ENCODE data around the gene JAZF1.
"Not testable (repeated sequence)": the region's sequence is repeated elsewhere in the genome, so short reads cannot be mapped to it uniquely, and the experiment has no call there.

The JAZF1 gene

DNA sequence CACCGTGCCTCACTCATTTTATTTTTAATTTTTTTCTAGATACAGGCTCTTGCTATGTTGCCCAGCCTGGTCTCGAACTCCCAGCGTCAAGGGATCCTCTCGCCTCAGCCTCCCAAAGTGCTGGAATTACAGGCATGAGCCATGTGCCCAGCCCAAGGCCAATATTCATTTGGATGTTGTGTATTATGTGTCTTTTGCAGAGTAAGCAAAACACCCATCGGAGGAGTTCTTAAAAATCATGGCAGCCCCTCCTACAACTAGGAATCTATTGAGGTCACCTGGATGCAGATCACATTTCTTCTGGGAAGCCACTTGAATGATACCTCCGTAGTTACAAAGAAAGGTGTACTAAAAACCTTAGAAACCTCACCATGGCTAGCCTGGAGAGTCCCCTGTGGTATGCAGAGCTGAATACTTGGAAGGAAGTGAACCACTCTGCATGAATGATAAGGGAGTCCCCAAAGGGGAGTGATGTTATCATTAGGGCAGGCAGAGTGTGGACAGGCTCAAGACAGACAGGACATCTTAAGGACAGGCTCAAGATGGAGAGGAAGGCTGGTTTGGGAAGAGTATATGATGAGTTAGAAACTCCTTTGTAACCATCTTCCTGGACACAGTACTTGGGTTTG is 254.9 kb downstream of the JAZF1 start:
- DNase-seq = no peak

DNA sequence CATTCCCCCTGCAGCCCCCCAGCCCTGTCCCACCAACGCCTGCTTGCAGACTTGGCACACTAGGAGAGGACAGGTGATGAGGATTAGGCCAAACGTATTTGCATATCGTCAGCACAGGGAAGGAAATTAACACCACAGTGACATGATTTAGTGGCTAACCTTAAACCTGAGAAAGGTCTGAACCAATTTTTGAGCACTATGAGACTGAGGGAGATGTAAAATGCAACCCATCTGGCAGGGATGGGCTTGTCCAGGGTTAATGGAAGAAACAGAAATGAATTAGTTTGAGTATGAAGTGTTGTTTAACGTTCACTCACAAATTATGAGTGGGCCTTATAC is 257.0 kb downstream of the JAZF1 start:
- DNase-seq = no peak

DNA sequence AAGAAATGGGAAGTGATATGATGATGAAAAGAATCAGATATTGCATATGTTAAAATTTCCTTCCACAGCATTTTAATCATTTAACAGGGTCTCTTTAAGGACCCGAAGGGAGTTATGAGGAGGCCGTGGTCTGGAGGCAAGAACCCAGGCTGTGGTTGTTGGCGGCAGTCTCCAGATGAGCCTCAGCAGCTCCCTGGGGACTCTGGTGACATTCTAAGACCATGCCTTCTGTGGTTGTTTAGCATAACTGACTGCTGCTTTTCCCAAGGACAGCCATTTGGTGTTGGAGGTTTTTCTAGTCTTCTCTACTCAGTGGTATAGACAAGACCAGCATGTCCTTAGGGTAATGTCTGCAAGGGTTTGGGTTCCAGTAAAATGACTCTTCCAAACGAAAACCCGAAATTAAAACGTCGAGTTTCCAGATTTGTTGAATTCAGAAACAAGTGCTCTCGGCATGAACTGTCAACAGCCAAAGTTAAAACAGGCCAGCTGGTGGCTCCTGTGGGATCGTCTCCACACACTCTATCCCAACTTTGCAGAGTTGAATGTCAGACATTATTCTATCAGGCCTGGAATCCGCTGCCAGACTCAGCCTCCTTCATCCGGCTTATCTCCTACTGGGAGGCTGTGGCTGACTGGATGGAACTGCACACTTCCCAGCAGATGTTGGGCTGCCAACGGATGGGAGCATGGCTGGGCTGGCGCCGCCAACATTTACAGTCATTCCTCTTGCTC is 257.5 kb downstream of the JAZF1 start:
- no peak for DNase-seq

DNA sequence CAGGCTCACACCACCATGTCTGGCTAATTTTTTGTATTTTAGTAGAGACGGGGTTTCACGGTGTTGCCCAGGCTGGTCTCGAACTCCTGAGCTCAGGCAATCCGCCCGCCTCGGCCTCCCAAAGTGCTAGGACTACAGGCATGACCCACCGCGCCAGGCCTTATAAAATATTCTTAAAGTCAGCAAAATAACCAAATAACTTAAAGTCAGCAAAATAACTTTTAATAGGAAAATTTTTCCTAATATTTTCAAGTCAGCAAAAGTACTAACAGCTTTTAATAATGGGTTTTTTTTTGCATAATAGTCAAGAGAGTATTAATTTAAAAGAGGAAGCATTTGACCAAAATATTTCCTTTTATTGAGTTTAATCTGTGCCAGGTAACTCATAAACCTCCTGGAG is 258.2 kb downstream of the JAZF1 start:
- DNase-seq = not testable (repeated sequence)

DNA sequence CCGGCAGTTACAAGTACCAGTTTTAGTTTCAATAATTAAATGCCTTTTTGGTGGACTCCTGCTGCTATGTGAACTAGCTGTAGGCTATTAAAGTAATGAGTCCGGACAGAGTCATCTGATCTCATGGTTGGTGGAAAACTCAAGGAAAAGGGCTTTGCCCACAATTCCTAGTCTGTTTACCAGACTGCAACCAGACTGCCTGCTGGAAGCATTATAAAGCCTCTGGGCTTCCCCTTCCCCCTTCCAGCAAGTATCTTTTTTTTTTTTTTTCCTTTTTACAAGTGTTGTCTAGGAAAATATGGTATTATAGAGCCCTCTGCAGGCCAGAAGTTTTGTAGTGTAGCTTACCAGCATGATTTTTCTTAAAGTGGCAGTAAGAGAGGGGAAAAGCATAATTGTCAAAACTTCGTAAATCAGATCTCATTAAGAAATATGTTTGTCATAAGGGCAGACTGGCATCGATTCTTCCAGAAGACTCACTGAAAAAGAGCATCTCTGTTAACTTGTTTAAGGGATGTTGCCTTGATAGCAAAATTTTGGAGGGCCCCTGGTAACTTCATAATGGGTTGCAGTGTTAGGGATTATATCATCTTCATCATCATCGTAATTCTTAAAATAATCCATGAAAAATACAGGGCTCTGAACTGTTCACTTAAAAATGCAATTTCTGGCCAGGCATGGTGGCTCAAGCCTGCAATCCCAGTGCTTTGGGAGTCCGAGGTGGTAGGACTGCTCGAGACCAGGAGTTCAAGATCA is 259.3 kb downstream of the JAZF1 start:
- DNase-seq = no peak

DNA sequence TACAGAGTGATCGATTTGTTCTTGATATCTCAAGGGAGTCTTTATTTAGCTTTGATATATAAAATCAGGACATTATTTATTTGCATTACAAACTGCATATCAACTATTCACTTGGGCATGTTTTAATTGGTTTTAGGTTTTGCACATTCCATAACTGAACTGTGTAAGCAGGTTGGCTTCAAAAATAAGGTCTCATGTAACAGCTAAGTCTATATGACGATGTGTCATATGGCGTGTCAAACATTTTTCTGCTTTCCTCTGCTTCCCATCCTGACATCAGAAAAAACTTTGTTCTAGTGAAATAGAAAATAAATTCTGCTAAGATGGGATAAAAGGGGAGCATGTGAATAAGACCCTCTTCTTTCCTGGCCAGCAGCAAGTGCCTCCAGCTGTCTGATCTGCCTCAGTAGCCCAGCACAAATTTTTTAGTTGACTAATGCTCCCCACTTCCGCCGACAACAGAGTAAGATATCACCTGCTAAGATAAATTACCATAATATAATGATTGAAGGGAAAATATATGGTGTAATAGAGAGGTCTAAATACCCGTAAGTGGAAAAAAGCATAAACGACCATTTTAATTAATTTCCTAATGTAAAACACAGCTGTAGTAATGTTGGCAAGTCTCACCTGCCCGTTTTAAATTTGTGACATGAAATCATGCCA is 260.2 kb downstream of the JAZF1 start:
- DNase-seq = no peak

DNA sequence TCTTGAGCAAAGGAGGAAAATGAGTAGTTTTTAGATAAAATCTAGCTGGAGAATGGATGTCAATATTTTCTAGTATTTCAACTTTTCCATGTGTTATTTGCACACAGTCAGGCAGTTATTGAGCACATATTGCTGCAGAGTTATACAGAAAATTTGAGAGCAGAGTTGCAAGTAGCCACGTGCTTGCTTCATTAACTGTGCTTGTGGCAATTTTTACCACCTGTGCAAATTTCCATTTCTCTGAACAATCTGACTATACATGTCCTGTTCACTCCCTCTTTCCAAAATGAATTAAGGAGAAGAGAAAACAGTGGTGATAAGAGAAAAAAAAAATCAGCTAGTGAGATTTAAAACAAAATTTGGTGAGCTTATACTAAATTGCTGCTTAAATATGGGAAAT is 262.1 kb downstream of the JAZF1 start:
- DNase-seq = no peak

DNA sequence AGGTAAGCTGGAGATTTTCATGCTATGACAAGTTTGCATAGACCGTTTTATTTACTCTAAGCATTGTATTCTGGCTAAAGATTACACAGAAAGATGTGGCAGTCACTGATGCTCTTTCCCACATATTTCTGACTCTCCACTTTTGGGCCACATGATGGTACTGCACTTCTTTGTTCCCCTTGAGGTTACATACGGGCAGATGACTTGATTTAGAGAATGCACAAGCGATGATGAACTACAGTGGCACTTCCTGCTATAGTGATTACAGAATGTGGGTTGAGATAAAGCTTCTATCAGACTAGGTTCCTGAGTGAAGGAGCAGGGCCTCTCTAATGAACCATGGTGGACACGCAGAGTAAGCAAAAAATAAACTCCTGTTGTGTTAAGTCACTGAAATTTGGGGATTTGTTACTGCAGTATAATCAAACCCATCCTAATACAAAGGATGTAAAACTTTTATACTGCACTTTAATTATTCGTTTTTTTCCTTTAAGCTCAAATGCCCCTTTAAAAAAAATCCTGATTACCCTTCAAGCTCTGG is 262.8 kb downstream of the JAZF1 start:
- DNase-seq = no peak

DNA sequence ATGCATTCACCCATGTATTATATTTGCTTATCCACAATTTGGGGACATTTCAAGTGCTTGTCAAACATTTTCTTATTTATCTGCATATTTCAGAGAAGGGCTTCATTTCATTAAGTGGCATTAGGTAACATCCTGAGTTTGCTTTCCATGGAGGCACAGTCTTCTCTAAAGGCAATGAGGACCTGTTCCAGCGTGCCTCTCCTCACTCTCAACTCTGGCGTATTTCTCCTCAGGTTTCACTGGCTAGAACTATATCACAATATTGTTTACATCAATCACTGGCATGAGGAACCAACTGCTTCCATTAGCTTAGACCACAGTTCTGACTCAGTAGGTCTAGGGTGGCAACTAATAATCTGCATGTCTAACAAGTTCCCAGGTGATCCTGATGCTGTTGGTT is 263.5 kb downstream of the JAZF1 start:
- no peak for DNase-seq

DNA sequence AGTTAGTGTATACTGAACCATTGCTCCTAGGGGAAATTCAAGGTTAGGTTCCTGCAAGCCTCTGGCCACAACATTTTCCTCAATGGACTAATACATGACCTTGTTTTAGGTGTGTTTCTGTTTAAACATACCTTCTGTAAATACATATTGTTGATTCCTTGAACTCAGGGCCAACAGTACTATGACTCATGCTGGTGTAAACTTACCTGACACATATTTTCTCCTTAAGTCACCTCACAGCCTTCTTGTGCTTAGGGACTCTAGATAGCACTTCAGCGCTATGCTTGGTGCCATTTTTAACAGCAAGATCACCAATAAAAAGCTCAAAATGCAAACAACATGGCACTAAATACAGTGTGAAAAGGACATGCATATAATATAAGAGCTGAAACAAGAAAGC is 264.2 kb downstream of the JAZF1 start:
- no peak for DNase-seq

DNA sequence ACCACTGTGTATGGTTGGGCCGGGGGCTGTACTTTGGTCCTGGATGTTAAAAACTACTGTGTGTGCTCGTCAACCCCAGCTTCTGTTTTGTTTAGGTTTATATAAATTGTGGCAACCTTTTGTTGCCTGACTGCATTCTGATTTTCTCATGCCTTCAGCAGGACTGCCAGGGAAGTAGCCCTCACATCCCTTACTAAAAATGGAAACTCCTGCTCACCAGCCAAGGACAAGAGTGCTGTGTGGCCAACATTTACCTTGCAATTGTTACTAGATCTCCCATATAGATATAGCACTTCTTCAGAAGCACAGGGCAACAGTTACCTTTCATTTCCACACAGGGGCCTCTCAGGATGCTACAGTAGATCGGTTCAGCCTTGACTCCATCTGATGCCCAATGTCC is 266.2 kb downstream of the JAZF1 start:
- DNase-seq = no peak

DNA sequence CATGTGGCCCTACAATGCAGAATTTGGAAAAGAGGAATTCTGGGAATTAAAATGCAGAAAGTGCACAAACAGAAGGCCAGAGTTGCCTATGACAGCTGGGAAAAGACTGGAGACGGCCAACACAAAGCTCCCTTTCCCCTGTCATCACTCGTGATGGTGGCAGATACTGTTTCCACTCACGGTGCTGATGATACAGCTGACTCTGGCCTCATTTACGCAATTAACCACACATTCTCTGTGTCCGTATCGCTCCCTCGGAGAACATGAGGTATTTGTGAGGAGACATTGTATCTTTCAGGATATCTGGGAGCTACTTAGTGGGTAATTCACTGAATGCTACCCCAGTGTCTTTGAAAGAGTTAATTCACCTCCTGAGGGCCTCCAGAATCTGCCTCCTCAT is 267.8 kb downstream of the JAZF1 start:
- no peak for DNase-seq

DNA sequence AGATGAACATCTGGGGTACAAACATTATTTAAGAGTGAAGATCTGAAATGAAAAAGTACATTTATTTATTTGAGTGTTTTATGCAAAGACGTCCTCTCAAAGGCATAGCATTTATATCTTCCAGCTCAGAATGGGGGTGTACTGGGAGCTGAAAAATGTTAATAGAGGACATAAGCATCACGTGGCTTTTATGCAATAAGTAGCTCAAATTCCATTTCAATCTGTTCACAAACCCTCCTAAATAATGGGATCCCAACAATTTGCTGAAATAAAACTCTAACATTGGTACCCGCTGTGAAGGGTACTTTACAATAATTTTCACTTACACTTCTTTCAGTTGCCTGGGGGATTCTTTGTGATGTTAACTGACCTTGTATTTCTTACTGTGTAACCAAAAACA is 268.7 kb downstream of the JAZF1 start:
- no peak for DNase-seq

DNA sequence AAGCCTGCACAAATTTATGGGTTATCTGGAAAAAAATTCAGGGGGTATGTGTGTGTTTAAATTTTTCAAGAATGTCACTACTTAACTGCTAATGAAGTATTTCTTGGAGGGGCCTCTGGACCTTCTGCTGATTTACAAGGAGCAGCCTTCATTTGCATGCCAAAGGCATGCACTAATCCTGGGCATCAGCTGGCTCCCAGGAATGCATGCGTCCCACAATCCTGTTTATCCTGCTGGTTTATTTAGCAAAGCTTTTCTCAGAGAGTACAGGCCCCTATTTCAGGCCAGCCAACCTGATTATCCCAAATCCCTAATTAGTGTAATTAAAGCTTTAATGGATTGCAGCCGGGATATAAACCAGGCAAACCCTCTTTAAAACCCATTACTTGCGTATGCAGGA is 270.3 kb downstream of the JAZF1 start:
- no peak for DNase-seq

DNA sequence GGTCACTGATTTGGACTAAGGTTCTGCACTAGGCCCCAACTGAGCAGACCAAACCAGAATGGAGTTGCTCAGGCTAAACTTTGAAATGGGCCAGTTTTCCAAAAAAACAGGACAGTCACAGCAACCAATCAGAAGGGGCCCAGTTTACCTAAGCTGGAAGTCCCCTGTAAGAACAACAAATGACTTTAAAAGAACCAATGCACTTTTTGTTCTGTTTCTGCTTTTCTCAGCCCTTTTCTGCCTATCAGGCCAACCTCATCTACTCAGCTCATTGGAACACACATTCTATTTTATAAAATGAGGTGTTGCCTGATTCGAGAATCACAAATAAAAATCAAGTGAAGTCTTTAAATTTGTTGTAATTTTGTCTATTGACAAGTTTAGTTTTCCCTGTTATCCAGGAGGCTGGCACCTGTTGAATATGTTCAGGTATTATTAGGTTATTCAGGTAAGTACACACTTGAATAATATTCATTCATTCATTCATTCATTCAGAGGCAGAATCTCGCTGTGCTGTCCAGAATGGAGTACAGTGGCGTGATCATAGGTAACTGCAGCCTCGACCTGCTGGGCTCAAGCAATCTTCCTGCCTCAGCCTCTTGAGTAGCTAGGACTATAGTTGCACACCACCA is 271.9 kb downstream of the JAZF1 start:
- no peak for DNase-seq

DNA sequence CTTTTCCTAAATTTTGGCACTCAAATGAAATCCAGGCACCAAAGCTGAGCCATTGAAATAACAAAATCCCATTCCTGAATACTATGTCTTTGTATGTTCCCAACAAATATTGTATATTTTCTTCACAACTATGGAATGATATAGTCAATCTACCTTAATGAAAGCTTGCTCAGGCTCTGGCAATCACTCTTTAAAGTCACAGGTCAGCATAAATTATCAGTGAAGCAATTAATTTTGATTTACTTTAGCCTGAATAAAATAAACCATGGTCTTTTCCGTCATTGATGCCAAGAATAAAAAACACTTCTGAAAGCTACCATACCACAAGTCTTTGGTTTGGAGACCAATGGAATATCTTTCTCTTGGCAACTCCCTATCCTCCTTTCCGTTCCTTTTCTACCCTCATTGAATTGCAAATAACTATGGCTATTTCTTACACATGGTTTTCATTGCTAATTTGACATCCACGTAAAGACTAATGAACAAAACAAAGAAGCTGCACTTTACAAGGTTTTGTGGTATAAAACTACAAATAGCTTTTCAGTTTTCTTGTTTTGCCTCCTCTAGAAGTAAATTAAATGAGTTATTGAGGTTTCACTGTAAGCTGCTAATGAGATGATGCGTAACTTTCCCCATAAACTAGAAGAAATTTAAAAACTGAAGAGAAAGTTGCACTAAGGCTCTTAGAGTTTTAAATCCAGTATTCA is 274.1 kb downstream of the JAZF1 start:
- no peak for DNase-seq

DNA sequence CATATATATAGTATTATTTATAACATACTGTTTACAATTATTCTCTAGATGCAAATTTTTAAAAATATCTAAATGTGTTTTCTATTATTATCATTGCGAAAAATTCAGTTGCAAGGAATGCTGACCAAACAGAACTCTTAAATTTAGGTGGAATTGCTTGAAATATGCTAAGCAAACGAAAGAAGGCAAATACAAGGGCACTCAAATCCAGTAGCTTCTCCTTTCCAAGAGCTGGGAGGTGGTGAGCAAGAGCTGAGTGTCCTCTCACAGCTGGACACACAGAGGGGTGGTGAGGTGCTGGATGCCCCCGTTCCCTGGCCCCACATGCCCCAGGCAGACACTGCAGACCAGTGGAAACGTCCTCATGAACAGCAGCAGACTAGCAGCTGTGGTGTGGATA is 274.6 kb downstream of the JAZF1 start:
- DNase-seq = no peak

DNA sequence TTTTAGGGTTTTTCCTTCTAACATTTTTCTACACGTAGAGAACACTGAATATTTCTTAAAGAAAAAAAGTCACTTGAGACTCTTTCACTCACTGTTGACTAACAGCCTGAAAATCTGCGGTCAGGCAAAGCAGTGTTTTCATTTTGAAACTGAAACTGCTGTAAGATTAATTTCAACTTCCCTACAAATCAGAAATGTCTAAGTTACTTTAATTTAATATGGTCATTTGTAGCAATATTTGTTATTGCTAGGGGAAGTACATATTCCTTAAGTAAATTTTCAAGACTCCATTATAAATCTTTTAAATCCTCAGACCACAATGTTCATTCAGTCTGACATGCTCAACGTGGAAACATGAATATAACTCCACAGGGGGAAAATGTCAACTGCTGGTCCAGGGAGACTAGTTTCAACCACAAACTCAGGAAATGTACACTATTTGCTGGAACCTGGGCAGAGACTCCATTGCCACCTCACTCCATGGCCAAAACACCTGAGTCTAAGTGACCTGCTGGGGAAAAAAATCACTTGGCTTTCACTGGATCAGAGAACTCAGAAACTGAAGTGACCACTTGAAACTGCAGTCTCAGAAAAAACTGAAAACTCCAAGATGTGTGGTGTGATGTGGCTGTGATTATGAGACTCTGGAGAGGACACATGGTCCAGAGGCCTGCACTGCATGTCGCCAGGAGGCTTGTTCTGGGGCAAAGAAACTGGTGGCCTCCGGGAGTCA is 279.4 kb downstream of the JAZF1 start:
- no peak for DNase-seq

DNA sequence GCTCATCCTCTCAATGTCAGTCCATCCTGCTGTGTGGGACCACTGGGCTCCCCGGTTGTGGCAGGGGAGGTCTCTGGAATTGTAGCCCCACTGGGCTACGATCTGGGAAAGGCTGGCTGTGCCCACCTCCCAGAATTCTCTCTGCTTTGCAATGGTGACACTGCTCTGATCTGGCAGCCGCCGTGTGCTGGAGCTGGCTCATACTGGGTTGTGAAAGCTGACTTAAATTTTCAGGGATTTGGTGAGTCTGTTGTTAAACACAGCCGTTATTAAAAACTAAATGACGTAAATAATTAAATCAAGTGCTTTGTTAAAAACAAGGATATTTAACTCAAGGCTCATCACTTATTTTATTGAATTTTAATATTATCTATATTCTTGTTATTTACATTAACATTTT is 280.6 kb downstream of the JAZF1 start:
- DNase-seq = no peak

DNA sequence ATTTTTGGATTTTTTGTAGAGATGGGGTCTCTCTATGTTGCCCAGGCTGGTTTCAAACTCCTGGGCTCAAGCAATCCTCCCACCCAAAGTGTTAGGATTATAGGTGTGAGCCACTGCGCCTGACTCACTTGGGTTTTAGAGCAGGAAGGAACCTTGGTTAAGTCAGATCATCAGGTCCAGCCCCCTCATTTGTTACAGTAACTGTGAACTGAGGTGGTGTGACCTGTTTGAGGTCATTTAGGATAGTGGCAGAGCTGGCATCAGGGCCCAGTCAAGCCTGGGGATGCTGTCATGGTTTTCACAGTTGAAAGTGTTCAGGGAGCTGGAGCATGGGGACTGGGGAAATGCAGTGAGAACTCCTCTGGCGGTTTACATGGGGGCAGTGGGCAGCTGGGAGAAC is 281.0 kb downstream of the JAZF1 start:
- peak; percentile 56 for DNase-seq

DNA sequence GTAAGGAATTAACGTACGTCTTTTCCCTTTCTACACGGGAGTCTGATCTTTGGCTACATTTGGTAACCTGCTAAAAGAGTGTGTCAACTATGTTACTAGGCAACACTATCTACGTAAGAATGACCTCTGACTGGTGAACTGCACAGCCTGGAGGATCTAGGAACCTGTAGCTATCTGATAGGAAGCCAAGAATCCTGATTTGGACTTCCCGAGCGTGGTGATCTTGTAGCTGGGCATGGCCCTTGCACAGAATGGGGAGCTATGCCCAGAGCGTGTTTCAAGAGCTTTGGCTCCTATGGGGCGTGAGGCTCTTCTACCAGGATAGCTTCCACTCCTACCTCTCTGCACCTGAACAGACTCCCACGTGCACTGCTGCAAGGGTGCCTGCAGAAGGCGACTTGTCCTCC is 283.2 kb downstream of the JAZF1 start:
- DNase-seq = no peak

DNA sequence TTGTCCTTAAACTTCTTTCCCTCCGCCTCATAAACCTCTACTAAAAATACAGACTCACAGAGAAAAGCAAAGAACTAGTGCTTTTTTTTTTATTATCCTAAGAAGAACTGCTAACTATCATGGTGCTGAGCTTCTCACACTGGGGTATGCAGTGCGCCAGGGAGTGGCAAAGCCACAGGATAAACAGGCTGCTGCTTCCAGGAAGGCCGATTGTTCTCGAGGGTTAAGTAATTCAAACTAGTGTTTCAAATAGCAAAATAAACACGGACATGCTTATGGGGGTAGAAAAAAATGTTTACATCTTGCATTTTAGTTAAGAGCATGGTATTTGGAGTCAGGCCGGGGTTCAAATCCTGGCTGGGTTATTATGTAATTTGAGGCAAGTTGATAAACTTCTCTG is 283.6 kb downstream of the JAZF1 start:
- no peak for DNase-seq

Measured in activated CD8-positive, alpha-beta memory T cell treated with anti-CD3 and anti-CD28 coated beads, Interleukin-2, amount 50 U/mL, for 48 hours (primary cell).